Endometrial microvascular endothelial cells (primary cell): ENCODE data around the gene SPTB. TPM values are rescaled to one million over a fixed set of nuclear protein-coding genes. Genes with fewer than 3 reads are reported as not detected.

Source experiments
- in situ Hi-C: cut with HindIII; loops from 2 replicates; pipeline ENCODE4 v1.10.0; 2017; ENCODE audit warnings: low sequenced_read_pairs, low pct_unique_long_range_greater_than_20kb; ENCODE audit errors: inconsistent ontology term
- total RNA-seq: library from RNA; depleted of rRNA; stranded (reverse); fragments of >200 nt; gene quantifications from one replicate; pipeline ENCODE4 v1.2.3, GENCODE V29; 2015; ENCODE audit errors: inconsistent ontology term

The SPTB gene
- total RNA-seq, 1 donor from 2014 or later = not detected

DNA sequence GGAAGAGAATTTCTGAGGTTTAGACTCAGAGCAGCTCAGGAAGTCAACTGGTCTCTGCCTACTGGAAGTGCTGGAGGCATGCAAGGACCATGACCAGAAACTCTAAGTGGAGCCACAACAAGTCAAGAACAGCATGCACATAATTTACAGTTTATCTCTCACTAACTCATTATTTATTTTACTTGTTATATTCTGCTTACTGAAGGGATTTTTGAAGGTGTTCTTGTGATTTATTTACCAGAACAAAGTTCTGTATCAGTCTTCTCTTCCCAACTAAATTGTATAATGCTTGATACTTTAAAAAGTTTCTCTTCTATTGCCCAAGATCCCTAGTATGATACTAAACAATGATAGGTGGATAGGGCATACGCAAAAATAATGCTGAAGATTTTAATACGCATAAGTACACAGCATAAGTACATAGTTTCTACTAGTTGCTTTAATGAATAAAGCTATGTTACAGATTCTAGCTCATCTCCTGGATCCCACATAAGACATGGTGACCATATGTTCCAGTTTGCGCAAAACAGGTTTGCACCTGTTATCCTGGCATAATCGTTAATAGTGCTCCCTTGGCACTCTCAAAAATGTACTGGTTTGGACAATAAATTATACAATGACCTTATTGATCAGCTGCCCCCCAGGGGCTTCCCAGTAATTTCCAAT, 11.6 kb upstream of the SPTB start:
- in situ Hi-C loops = no loop called here

GRCh38 chr14:64889352-64889751, 9.6 kb upstream of the SPTB start:
- in situ Hi-C loops = no loop called here

GRCh38 chr14:64885559-64885958, 5.9 kb upstream of the SPTB start:
- in situ Hi-C loops = no loop called here

DNA sequence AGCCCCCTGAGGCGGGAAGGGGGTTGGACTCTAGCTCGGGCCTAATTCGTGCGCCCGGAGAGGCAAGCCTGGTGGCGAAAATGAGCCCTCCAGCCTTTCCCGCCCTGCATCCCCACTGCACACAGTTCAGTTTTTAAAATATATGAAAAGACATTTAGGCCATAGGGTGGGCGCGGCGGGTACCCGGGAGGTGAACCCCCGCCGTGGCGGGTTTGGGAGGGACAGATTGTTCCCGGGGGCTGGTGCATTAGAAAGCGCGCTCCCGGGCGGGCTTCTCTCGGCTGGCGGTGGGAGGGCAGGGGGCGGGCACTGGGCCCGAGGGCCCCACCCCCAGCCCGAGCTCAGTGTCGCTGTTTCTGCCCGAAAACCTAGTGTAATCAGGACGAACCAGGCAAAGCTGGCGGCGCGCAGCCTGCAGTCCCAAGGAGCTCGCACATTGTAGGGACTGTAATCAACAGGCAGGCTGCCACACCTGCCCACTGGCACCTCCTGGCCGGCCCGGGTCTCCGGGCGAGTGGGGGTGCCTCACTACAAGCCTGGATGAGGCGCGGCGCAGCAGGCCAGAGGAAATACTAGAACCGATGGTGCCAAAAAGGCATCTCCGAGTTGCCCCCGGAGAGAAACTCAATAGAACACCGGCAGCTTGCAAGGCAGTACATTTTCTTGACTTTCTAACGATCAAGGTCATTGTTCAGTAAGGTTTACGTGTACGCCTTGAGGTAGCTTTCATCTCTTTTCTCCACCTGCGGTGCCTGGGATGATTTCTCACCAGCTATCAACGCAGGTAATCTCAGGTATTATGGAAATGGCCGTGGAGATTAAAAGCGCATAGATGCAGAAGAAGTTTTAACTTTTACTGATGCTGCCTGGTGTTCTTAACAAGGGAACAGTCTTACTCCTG, 764 bp upstream of the SPTB start:
- in situ Hi-C loops = no loop called here

- in situ Hi-C loops = no loop called here
These were observed 671 bp downstream of the SPTB start for GRCh38 chr14:64878837-64879634.

- in situ Hi-C loops = no loop called here
These were observed 1.9 kb downstream of the SPTB start for GRCh38 chr14:64877846-64878245.

DNA sequence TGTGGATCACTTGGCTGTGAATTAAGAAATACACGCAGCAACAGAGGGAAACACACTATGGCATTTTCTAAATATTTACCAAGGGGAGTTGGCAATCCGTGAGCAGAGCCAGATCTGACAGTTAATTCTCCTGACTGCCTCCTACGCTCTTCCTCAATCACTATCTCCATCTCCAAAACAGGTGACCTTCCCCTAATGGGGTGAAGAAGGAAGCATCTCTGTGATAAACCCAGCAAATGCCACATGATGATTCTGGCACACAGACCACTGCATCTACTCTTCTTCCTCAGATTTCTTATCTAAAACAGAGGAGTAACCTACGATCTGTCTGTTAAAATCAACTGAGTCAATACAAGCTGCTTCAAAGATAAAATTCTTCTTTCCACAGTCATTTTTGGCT, 4.4 kb downstream of the SPTB start:
- in situ Hi-C loops = no loop called here

DNA sequence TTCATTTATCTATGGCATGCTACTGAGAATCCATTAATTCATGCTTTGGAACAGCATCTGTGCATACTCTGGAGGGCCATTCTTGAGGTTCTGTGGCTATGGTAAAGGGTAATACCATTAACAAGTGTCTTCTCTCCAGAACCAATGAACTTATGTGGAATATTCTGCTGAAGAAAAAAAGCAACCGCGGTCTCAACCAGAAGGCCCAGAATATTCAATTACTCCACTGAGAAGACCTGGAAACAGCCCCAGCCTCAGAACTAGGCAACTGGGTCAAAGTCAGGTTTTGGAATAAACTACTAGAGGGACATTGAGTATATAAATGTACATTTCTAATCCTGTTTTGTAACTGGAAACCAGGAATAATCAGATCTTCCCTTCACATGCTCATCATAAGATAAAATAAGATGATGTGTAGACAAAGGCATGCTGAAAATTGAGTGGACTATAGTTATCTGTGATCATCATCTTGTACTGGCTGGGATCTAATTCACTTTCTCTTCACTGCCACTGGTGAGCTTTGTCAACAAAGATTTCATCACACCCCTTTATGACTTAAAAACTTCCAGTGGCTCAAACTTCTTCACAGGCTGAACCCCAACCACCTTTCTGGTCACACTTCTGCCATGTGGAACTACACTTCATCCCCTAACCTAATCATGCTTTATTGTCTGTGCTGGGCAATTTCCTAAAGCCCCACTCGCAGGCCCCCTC, 6.0 kb downstream of the SPTB start:
- in situ Hi-C loops = no loop called here

GRCh38 chr14:64871344-64871743, 8.4 kb downstream of the SPTB start:
- in situ Hi-C loops = no loop called here

- in situ Hi-C loops = no loop called here
These were observed 9.5 kb downstream of the SPTB start for GRCh38 chr14:64870160-64870559.

- in situ Hi-C loops = no loop called here
These were observed 10.9 kb downstream of the SPTB start for GRCh38 chr14:64868841-64869240.

GRCh38 chr14:64868379-64868778, 11.3 kb downstream of the SPTB start:
- in situ Hi-C loops = no loop called here

GRCh38 chr14:64867182-64867581, 12.5 kb downstream of the SPTB start:
- in situ Hi-C loops = no loop called here

DNA sequence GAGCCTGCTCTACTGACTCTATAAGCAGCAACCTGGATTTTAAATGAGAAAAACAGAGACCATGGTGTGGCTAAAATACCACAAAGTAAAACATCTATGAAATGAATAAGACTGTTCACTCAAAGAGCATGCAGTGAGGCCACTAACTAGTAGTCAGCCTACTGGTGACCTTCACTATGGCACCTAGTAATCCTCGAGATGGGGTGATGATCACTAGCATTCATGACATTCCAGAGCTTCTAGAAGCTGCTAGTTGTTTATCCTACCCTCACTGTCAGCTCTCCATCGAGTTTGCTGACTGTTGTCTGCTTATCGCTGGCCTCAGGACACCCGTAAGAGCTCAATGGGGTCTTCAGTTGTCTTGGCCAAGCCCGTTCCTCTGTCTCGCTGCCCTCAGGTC, 13.7 kb downstream of the SPTB start:
- in situ Hi-C loops = no loop called here

DNA sequence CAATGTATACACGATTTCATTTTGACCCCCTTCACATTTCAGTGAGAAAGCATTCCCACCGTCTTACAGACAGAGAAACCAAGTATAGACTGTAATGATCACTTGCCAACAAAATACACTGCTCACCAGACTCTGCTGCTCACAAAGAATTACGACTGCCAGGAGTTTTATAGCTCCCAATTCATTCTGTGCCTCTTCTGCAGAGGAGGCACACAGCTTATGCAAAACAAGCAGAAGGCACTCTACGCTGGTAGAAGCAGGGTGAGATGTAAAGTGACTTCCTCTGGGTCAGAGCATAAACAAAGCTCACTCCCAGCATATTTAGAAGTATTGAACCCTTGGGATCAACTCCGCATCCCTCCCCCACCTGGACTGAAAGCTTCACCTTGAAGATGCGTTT, 14.6 kb downstream of the SPTB start:
- in situ Hi-C loops = no loop called here

- in situ Hi-C loops = no loop called here
These were observed 15.4 kb downstream of the SPTB start for GRCh38 chr14:64864258-64864657.

- in situ Hi-C loops = no loop called here
These were observed 17.8 kb downstream of the SPTB start for GRCh38 chr14:64861916-64862315.

- in situ Hi-C loops = no loop called here
These were observed 19.7 kb downstream of the SPTB start for GRCh38 chr14:64860039-64860438.
